DND-41 (cell line): Measurements from ENCODE around the gene KRT82.

Experiments
- ATAC-seq: fragments of 200-7000 bp; cut with Tn5 transposase; 3 replicates; pipeline ENCODE4 v1.9.1; 2021; ENCODE audit warnings: low read depth; ENCODE audit not compliant: insufficient read depth
- DNase-seq: peaks from one replicate; pipeline ENCODE4 v3.0.0-alpha.2; 2020
- H2AFZ ChIP-seq: 2 replicates; pipeline ENCODE4 v1.6.0; 2012; ENCODE audit warnings: low read depth, low read length
- H3K27ac ChIP-seq: 2 replicates; pipeline ENCODE4 v1.5.1; 2012; ENCODE audit warnings: low read length, inconsistent platforms
- H3K27me3 ChIP-seq: fragments of 200-600 bp; sonication (generic); 2 replicates; pipeline ENCODE4 v1.6.0; 2012; ENCODE audit warnings: low read length, mild to moderate bottlenecking, inconsistent platforms; ENCODE audit not compliant: insufficient read depth, poor library complexity
- H3K36me3 ChIP-seq: 2 replicates; pipeline ENCODE4 v1.5.1; 2012; ENCODE audit warnings: low read length, inconsistent platforms; ENCODE audit not compliant: insufficient read depth
- H3K4me1 ChIP-seq: 2 replicates; pipeline ENCODE4 v1.5.1; 2012; ENCODE audit warnings: mild to moderate bottlenecking, low read length; ENCODE audit not compliant: insufficient read depth
- H3K4me2 ChIP-seq: 2 replicates; pipeline ENCODE4 v1.6.0; 2012; ENCODE audit warnings: mild to moderate bottlenecking, moderate library complexity, low read length, inconsistent platforms; ENCODE audit not compliant: insufficient read depth
- H3K4me3 ChIP-seq, 2 experiments: fragments of 200-600 bp in 1 of 2; shearing (Covaris generic) in 1 of 2; 2 replicates each; pipeline ENCODE4 v1.5.1; 2012 to 2016; ENCODE audit warnings: inconsistent platforms in 2 of 2, low read length in 2 of 2, mild to moderate bottlenecking in 2 of 2, low read depth in 1 of 2, moderate library complexity in 1 of 2
- H3K79me2 ChIP-seq: 2 replicates; pipeline ENCODE4 v1.6.0; 2012; ENCODE audit warnings: low read length, inconsistent platforms; ENCODE audit not compliant: insufficient read depth
- H3K9ac ChIP-seq: 2 replicates; pipeline ENCODE4 v1.6.0; 2012; ENCODE audit warnings: low read depth, mild to moderate bottlenecking, inconsistent platforms, low read length, moderate library complexity
- H3K9me3 ChIP-seq: 2 replicates; pipeline ENCODE4 v1.5.1; 2012; ENCODE audit warnings: low read length, moderate library complexity, mild to moderate bottlenecking, inconsistent platforms; ENCODE audit not compliant: insufficient read depth, severe bottlenecking
- H4K20me1 ChIP-seq: 2 replicates; pipeline ENCODE4 v1.6.0; 2012; ENCODE audit warnings: low read length; ENCODE audit not compliant: insufficient read depth
- CTCF ChIP-seq: IDR thresholded peaks from 2 replicates; pipeline ENCODE4 v1.5.1; 2012; ENCODE audit warnings: borderline replicate concordance, low read length, moderate library complexity, mild to moderate bottlenecking; ENCODE audit not compliant: poor library complexity, severe bottlenecking; ENCODE audit errors: extremely low read depth
- EZH2 ChIP-seq: IDR thresholded peaks from 3 replicates; pipeline ENCODE4 v1.6.1; 2012; ENCODE audit warnings: borderline replicate concordance, low read depth, mild to moderate bottlenecking, moderate library complexity, low read length, inconsistent platforms; ENCODE audit not compliant: severe bottlenecking

Gene KRT82

DNA sequence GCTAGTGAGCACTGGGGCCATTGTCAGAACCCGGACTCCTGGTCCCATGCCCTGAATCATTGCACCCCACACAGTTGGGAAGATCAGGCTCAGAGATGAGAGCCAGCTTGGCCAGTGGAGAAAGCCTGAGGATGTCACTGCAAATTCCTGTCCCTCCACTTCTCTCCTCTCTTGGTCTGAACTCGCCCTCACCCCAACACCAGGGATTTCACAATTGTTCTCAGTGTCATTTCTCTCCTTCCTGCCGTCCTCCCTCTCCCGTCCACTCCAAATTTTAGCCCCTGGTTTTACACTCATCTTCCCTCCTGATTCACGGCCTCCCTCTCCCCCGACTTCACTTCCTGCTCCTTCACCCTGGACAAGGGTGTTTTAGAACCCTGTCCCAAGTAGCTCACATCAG lies 16.9 kb upstream of the KRT82 start:
- no peak for ATAC-seq
- Histone ChIP-seq H3K79me2 (no peaks in the 10 kb centered on the region), H3K4me2 (no peak overlapping the region), H3K9me3 (no peaks in the 10 kb centered on the region), H3K36me3 (no peaks in the 10 kb centered on the region), H3K4me1 (no peaks in the 10 kb centered on the region), H3K27me3 (peaks cover 26% of the 10 kb centered on the region), H2AFZ (no peak overlapping the region), H3K9ac (no peak overlapping the region), H3K27ac (no peak overlapping the region), H4K20me1 (0 out of 2 replicates have a peak, but pooled peaks cover 4% of the 10 kb centered on the region), H3K4me3 (no peak overlapping the region)
- no peak for DNase-seq
- TF ChIP-seq EZH2 (no peak), CTCF (no peak)

GRCh38 chr12:52419656-52420055 lies 13.5 kb upstream of the KRT82 start:
- H2AFZ ChIP-seq, result no peak overlapping the region
- H3K4me3 ChIP-seq, result no peak overlapping the region
- no peak for TF ChIP-seq EZH2
- no peak for TF ChIP-seq CTCF
- no peak overlapping the region for H3K27ac ChIP-seq
- DNase-seq (no peak), ATAC-seq (no peak)
- no peaks in the 10 kb centered on the region for H3K36me3 ChIP-seq
- 0 out of 2 replicates have a peak, but pooled peaks cover 4% of the 10 kb centered on the region for H4K20me1 ChIP-seq
- H3K9ac ChIP-seq, result no peak overlapping the region
- no peaks in the 10 kb centered on the region for H3K79me2 ChIP-seq
- H3K4me1 ChIP-seq, result no peaks in the 10 kb centered on the region
- H3K27me3 ChIP-seq, result peaks cover 25% of the 10 kb centered on the region
- no peaks in the 10 kb centered on the region for H3K9me3 ChIP-seq
- no peak overlapping the region for H3K4me2 ChIP-seq

GRCh38 chr12:52418576-52419110 lies 12.5 kb upstream of the KRT82 start:
- H2AFZ ChIP-seq, result no peak overlapping the region
- no peaks in the 10 kb centered on the region for H3K9me3 ChIP-seq
- no peaks in the 10 kb centered on the region for H4K20me1 ChIP-seq
- H3K4me3 ChIP-seq, result no peak overlapping the region
- ATAC-seq, result no peak
- TF ChIP-seq EZH2 (no peak), CTCF (no peak)
- H3K27me3 ChIP-seq, result peaks cover 25% of the 10 kb centered on the region
- H3K4me2 ChIP-seq, result no peak overlapping the region
- no peak for DNase-seq
- H3K27ac ChIP-seq, result no peak overlapping the region
- H3K9ac ChIP-seq, result no peak overlapping the region
- H3K79me2 ChIP-seq, result no peaks in the 10 kb centered on the region
- H3K4me1 ChIP-seq, result no peaks in the 10 kb centered on the region
- no peaks in the 10 kb centered on the region for H3K36me3 ChIP-seq

- DNase-seq (no peak), ATAC-seq (no peak)
- H3K36me3 ChIP-seq, result no peaks in the 10 kb centered on the region
- H4K20me1 ChIP-seq, result no peaks in the 10 kb centered on the region
- H3K4me2 ChIP-seq, result no peak overlapping the region
- no peak overlapping the region for H2AFZ ChIP-seq
- H3K4me3 ChIP-seq, result no peak overlapping the region
- no peaks in the 10 kb centered on the region for H3K9me3 ChIP-seq
- no peaks in the 10 kb centered on the region for H3K4me1 ChIP-seq
- peaks cover 19% of the 10 kb centered on the region for H3K27me3 ChIP-seq
- no peaks in the 10 kb centered on the region for H3K79me2 ChIP-seq
- H3K27ac ChIP-seq, result no peak overlapping the region
- TF ChIP-seq EZH2 (no peak), CTCF (no peak)
- no peak overlapping the region for H3K9ac ChIP-seq
These were observed 11.6 kb upstream of the KRT82 start for GRCh38 chr12:52417740-52418139.
